ENCODE data around the gene CDK19. TPM values are rescaled to one million over a fixed set of nuclear protein-coding genes. Genes with fewer than 3 reads are reported as not detected.
"Not testable (repeated sequence)": the region's sequence is repeated elsewhere in the genome, so short reads cannot be mapped to it uniquely, and the experiment has no call there.

CDK19 gene
- total and polyA plus RNA-seq, 12 donors, result 3.5 to 59.1 (median 7.9) TPM

DNA sequence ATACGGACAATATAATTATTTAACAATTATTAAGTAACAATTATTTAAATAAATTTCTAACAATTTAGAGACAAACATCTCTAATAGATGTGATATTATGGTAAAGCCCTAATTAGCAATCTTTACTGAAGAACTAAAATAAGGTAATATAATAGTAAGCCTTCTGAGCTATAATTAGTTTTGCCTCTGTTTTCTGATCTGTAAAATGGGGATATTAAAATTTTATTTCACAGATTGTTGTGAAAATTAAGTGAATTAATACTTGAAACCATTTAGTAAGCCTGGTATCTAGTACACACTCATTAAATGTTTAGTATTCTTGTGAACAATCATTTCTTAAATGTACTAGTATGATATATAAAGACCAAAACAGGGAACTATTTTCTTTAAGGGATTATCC is 70.3 kb downstream of the CDK19 start:
- H3K36me3 ChIP-seq (replicated peaks in 1 of 2), result no peaks in the 10 kb centered on the region
- no peak overlapping the region for H3K27ac ChIP-seq
- peaks cover 0 to 3% of the 10 kb centered on the region in 2 donors for H3K4me1 ChIP-seq (replicated peaks in 1 of 2)
- TF ChIP-seq POLR2A (IDR thresholded peaks at IDR 0.05), result no peak
- TF ChIP-seq, protein P1, sequence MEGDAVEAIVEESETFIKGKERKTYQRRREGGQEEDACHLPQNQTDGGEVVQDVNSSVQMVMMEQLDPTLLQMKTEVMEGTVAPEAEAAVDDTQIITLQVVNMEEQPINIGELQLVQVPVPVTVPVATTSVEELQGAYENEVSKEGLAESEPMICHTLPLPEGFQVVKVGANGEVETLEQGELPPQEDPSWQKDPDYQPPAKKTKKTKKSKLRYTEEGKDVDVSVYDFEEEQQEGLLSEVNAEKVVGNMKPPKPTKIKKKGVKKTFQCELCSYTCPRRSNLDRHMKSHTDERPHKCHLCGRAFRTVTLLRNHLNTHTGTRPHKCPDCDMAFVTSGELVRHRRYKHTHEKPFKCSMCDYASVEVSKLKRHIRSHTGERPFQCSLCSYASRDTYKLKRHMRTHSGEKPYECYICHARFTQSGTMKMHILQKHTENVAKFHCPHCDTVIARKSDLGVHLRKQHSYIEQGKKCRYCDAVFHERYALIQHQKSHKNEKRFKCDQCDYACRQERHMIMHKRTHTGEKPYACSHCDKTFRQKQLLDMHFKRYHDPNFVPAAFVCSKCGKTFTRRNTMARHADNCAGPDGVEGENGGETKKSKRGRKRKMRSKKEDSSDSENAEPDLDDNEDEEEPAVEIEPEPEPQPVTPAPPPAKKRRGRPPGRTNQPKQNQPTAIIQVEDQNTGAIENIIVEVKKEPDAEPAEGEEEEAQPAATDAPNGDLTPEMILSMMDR (IDR thresholded peaks at IDR 0.05), result no peak
- peaks cover 0 to 8% (median 0%) of the 10 kb centered on the region in 3 donors for H3K9me3 ChIP-seq (replicated peaks in 1 of 3)
- intact Hi-C loops (cut with DNase I), result no loop called here
- DNase-seq, result no peak
- no peaks in the 10 kb centered on the region for H3K27me3 ChIP-seq
- WGBS, 4 donors, result 96 to 100% (median 98%) methylated on average over 1 of the region's 1 CpG
- no peak overlapping the region for H3K4me3 ChIP-seq

DNA sequence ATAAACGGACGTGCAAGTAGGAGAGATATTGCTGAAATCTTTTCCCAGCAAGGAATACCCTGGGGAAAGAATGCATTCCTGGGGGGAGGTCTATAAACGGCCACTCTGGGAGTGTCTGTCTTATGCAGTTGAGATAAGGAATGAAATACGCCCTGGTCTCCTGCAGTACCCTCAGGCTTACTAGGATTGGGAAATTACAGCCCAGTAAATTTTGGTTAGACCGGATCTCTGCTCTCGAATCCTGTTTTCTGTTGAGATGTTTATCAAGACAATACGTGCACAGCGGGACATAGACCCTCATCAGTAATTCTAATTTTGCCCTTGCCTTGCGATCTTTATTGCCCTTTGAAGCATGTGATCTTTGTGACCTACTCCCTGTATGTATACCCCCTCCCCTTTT is 72.7 kb downstream of the CDK19 start:
- H3K27me3 ChIP-seq; H3K4me3 ChIP-seq; H3K4me1 ChIP-seq (replicated peaks in 1 of 2); intact Hi-C loops (cut with DNase I); H3K36me3 ChIP-seq (replicated peaks in 1 of 2); H3K27ac ChIP-seq; DNase-seq; H3K9me3 ChIP-seq (replicated peaks in 1 of 3): not testable (repeated sequence)
- 91 to 95% (median 94%) methylated on average over 9 of the region's 9 CpGs for WGBS, 4 donors

DNA sequence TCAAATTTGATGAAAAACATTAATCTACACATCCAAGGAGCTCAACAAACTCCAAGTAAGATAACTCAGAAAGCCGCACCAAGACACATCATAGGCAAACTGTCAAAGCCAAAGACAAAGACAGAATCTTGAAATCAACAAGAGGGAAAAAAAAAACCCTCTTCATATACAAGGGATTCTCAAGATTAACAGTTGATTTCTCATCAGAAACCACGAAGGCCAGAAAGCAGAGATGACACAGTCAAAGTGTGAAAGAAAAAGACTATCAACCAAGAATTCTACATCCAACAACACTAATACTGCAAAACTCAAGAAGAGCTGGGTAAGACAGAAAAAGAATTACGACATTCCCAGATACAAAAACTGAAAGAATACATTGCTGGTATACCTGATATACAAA is 73.8 kb downstream of the CDK19 start:
- Histone ChIP-seq H3K4me1 (replicated peaks in 1 of 2) (no peaks in the 10 kb centered on the region), H3K9me3 (replicated peaks in 1 of 3) (peaks cover 0 to 8% (median 0%) of the 10 kb centered on the region in 3 donors), H3K27ac (no peak overlapping the region), H3K27me3 (no peaks in the 10 kb centered on the region), H3K4me3 (no peak overlapping the region), H3K36me3 (replicated peaks in 1 of 2) (no peaks in the 10 kb centered on the region)
- intact Hi-C loops (cut with DNase I), result no loop called here
- DNase-seq, result no peak
- TF ChIP-seq, protein P1 (IDR thresholded peaks at IDR 0.05), result no peak
- no peak for TF ChIP-seq POLR2A (IDR thresholded peaks at IDR 0.05)
- 94 to 97% (median 96%) methylated on average over 3 of the region's 3 CpGs for whole genome bisulfite sequencing, 4 donors

DNA sequence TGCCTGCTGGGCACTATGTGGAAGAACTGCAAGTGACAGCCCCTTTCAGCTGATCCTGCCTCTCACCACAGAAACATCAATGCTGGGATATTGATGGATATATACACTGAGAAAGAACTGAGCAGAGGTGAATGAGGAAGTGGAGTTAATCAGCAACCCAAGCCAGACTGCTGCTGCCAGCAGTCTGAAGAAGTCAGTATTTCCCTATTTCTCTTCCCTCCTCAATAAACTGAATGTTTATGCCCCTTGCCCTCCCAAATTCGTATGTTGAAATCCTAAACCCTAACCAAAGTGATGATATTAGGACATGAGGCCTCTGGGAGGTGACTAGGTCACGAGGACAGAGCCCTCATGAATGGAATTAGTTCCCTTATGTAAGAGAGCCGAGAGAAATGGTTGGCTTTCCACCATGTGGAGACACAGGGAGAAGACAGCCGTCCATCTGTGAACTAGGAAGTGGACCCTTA is 76.3 kb downstream of the CDK19 start:
- TF ChIP-seq POLR2A (IDR thresholded peaks at IDR 0.05), result no peak
- TF ChIP-seq, protein P1 (IDR thresholded peaks at IDR 0.05), result no peak
- no peaks in the 10 kb centered on the region for H3K4me1 ChIP-seq (replicated peaks in 1 of 2)
- peak in 5 of 7 donors; percentile 14 to 45 (median 25) for DNase-seq

DNA sequence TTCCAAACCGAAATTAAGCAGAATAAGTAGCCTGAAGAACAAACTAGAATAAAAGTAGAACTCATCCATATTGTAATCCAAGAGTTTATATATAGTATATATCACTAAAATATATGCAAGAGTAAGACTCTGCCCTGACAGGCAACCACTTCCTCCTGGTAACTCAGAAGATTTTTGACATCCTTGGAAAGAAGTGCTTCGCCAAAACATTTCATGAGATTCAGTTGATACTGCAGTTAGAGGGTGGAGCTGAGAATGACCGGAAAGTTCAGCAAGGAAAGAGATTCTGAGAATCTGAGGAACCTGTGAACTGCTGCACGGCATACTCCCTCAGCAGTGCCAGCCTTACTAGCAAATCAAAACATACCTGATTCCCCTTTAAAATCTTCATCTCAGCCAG is 79.6 kb downstream of the CDK19 start:
- DNase-seq, result no peak
- 83 to 95% (median 89%) methylated on average over 4 of the region's 4 CpGs for WGBS, 4 donors
- TF ChIP-seq, protein P1 (IDR thresholded peaks at IDR 0.05), result no peak
- no peak for TF ChIP-seq POLR2A (IDR thresholded peaks at IDR 0.05)
- Histone ChIP-seq H3K4me3 (no peak overlapping the region), H3K36me3 (replicated peaks in 1 of 2) (no peaks in the 10 kb centered on the region), H3K27me3 (no peaks in the 10 kb centered on the region), H3K4me1 (replicated peaks in 1 of 2) (no peaks in the 10 kb centered on the region), H3K9me3 (replicated peaks in 1 of 3) (no peaks in the 10 kb centered on the region), H3K27ac (no peak overlapping the region)
- intact Hi-C loops (cut with DNase I), result no loop called here

More for the DNA sequence above, 76.3 kb downstream of the CDK19 start:
- intact Hi-C loops (cut with DNase I), result no loop called here
- peaks cover 0 to 8% (median 0%) of the 10 kb centered on the region in 3 donors for H3K9me3 ChIP-seq (replicated peaks in 1 of 3)
- H3K4me3 ChIP-seq, result no peak overlapping the region
- no peaks in the 10 kb centered on the region for H3K36me3 ChIP-seq (replicated peaks in 1 of 2)
- 75 to 93% (median 82%) methylated on average over 4 of the region's 4 CpGs for WGBS, 4 donors
- H3K27ac ChIP-seq, result peak overlapping the region in 1 of 5 donors; percentile 49
- H3K27me3 ChIP-seq, result no peaks in the 10 kb centered on the region

All from adrenal gland (tissue), 12 donors.